ENCODE measurements around the gene ADGRD2. TPM values are rescaled to one million over a fixed set of nuclear protein-coding genes. Genes with fewer than 3 reads are reported as not detected.

The ADGRD2 gene
- total RNA-seq, 4 donors from 2014 or later, result not detected

- H3K36me3 ChIP-seq, result no peaks in the 10 kb centered on the region
- no peak for DNase-seq (ENCODE audit: low spot score in 2 of 2)
- 28 to 58% methylated on average over 3 to 5 of the region's 5 CpGs for WGBS, 2 donors
- H3K27ac ChIP-seq, result no peak overlapping the region
- peaks cover 0 to 4% (median 0%) of the 10 kb centered on the region in 4 donors for H3K4me1 ChIP-seq
- no peaks in the 10 kb centered on the region for H3K9me3 ChIP-seq
- TF ChIP-seq EP300 (IDR thresholded peaks at IDR 0.05), result no peak
- TF ChIP-seq CTCF (IDR thresholded peaks at IDR 0.05), result no peak
- TF ChIP-seq POLR2A (IDR thresholded peaks at IDR 0.05), result no peak
- H3K4me3 ChIP-seq, result no peak overlapping the region
- no peaks in the 10 kb centered on the region for H3K27me3 ChIP-seq
These were observed 63.2 kb downstream of the ADGRD2 start for GRCh38 chr9:124513376-124513994.

GRCh38 chr9:124514125-124514524 lies 63.9 kb downstream of the ADGRD2 start:
- Histone ChIP-seq H3K9me3 (no peaks in the 10 kb centered on the region), H3K27ac (no peak overlapping the region), H3K36me3 (no peaks in the 10 kb centered on the region), H3K4me1 (peaks cover 0 to 4% (median 0%) of the 10 kb centered on the region in 4 donors), H3K27me3 (no peaks in the 10 kb centered on the region), H3K4me3 (no peak overlapping the region)
- TF ChIP-seq EP300 (IDR thresholded peaks at IDR 0.05) (no peak), CTCF (IDR thresholded peaks at IDR 0.05) (no peak), POLR2A (IDR thresholded peaks at IDR 0.05) (no peak)
- WGBS, 2 donors, result 69 to 72% methylated on average over 4 of the region's 4 CpGs
- no peak for DNase-seq (ENCODE audit: low spot score in 2 of 2)

GRCh38 chr9:124514874-124515273 lies 64.6 kb downstream of the ADGRD2 start:
- Histone ChIP-seq H3K9me3 (no peaks in the 10 kb centered on the region), H3K36me3 (no peaks in the 10 kb centered on the region), H3K4me1 (peaks cover 0 to 4% (median under 1%) of the 10 kb centered on the region in 4 donors), H3K4me3 (no peak overlapping the region), H3K27ac (no peak overlapping the region), H3K27me3 (no peaks in the 10 kb centered on the region)
- TF ChIP-seq CTCF (IDR thresholded peaks at IDR 0.05) (no peak), POLR2A (IDR thresholded peaks at IDR 0.05) (no peak), EP300 (IDR thresholded peaks at IDR 0.05) (no peak)
- DNase-seq (ENCODE audit: low spot score in 2 of 2), result no peak
- WGBS, 2 donors, result 63 to 66% methylated on average over 5 of the region's 5 CpGs

- no peak overlapping the region for H3K27ac ChIP-seq
- no peak overlapping the region for H3K4me3 ChIP-seq
- no peaks in the 10 kb centered on the region for H3K27me3 ChIP-seq
- no peak for TF ChIP-seq CTCF (IDR thresholded peaks at IDR 0.05)
- no peak for TF ChIP-seq POLR2A (IDR thresholded peaks at IDR 0.05)
- no peak for TF ChIP-seq EP300 (IDR thresholded peaks at IDR 0.05)
- peaks cover 0 to 8% (median 2%) of the 10 kb centered on the region in 4 donors for H3K4me1 ChIP-seq
- WGBS, 2 donors, result 74 to 78% methylated on average over 5 of the region's 5 CpGs
- no peak for DNase-seq (ENCODE audit: low spot score in 2 of 2)
- no peaks in the 10 kb centered on the region for H3K36me3 ChIP-seq
- H3K9me3 ChIP-seq, result no peaks in the 10 kb centered on the region
These were observed 67.3 kb downstream of the ADGRD2 start for GRCh38 chr9:124517600-124517999.

- WGBS, 2 donors, result 91 to 96% methylated on average over 5 to 7 of the region's 7 CpGs
- Histone ChIP-seq H3K27me3 (no peaks in the 10 kb centered on the region), H3K4me3 (no peak overlapping the region), H3K9me3 (no peaks in the 10 kb centered on the region), H3K36me3 (no peaks in the 10 kb centered on the region), H3K4me1 (peaks cover 0 to 8% (median 2%) of the 10 kb centered on the region in 4 donors), H3K27ac (no peak overlapping the region)
- no peak for DNase-seq (ENCODE audit: low spot score in 2 of 2)
- TF ChIP-seq POLR2A (IDR thresholded peaks at IDR 0.05) (no peak), CTCF (IDR thresholded peaks at IDR 0.05) (no peak), EP300 (IDR thresholded peaks at IDR 0.05) (no peak)
These were observed 67.9 kb downstream of the ADGRD2 start for GRCh38 chr9:124518116-124518515.

All from tibial nerve (tissue), 4 donors.